SK-N-SH treated with all-trans-retinoic acid at 6 μM for 48 hours (cell line): ENCODE measurements around the gene ARHGEF7.

Source experiments
- GLIS3 ChIP-seq: fragments of 250-450 bp; sonication (Bioruptor Pico); IDR thresholded peaks from 2 replicates; pipeline ENCODE4 v1.5.0; 2020; ENCODE audit warnings: mild to moderate bottlenecking, moderate library complexity
- TF ChIP-seq, protein P1 (sequence below): fragments of 250-450 bp; sonication (Bioruptor Pico); IDR thresholded peaks from 2 replicates; pipeline ENCODE4 v1.8.0; 2020; ENCODE audit warnings: mild to moderate bottlenecking, moderate library complexity, borderline replicate concordance

DNA sequence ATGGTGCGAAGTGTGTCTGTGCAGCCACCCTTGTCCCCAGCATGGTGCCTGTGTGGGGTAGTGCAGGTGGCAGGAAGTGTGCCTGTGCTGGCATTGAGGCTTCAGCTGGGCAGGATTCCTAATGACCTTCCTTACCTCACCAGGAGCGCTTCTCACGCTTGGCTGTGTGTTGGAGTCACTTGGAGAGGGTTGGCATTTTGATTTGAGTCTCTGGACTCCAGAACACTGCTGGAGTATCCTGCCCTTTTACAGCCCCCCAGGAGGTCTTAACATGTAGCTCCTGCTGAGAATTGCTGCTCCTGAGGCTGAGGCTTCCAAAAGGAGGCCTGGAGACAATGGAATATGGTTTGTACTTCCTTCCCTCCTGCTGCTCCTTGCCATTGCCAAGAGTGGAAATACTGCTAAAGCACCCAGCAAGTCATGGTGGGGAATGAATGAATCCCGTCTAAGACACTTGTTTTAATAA is 87.1 kb downstream of the ARHGEF7 start:
- TF ChIP-seq, protein P1, sequence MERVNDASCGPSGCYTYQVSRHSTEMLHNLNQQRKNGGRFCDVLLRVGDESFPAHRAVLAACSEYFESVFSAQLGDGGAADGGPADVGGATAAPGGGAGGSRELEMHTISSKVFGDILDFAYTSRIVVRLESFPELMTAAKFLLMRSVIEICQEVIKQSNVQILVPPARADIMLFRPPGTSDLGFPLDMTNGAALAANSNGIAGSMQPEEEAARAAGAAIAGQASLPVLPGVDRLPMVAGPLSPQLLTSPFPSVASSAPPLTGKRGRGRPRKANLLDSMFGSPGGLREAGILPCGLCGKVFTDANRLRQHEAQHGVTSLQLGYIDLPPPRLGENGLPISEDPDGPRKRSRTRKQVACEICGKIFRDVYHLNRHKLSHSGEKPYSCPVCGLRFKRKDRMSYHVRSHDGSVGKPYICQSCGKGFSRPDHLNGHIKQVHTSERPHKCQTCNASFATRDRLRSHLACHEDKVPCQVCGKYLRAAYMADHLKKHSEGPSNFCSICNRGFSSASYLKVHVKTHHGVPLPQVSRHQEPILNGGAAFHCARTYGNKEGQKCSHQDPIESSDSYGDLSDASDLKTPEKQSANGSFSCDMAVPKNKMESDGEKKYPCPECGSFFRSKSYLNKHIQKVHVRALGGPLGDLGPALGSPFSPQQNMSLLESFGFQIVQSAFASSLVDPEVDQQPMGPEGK (CRISPR knock-in tag) = no peak
- no peak for TF ChIP-seq GLIS3 (CRISPR knock-in tag)
